ENCODE results near the gene KCNQ5.
"Not testable (repeated sequence)": the region's sequence is repeated elsewhere in the genome, so short reads cannot be mapped to it uniquely, and the experiment has no call there.

Gene KCNQ5

DNA sequence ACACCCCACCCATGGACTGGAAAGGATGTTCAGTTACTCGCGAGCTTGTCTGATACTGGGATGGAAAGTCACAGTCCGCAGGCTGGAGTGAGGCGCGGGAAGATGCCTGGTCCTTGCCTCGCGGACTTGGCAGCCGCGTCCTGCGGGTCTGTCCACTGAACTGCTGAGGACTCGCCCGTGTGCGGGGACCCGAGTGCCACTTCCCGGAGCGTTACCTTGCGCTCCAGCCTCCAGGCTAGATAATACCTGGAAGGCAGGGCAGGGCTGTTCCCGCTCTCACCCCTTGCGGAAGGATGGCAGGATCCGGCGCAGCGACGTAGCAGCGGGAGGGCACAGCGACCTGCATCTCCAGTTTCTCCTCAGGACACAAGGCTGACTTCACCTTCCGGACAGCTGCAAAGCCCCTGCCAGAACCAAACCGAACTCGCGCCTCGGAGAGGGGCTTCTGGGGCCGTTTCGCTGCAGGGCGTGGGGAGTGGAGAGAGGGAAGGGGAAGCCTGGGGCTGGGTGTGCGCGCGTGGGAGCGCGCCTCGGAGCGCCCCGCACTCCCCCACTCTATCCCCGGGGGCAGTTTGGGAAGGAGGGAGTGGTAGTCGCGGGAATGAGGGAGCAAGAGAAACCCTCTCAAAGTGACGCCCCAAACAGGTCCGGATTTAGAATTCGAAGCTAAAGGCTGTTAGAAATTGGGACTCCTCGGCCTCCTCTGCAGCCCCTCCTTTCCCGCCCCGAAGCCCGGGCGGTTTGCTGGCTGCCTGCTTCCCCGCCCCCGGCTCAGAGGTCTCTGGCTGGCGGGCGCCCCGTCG lies at the start of gene KCNQ5:
Gene KCNQ5, plus strand, starts transcription at position 774 of the 803 bp plus-strand sequence.
- peak in 3 of 4 experiments; percentile 16 to 32 (median 25) for DNase-seq (ENCODE audit: low read depth in 4 of 4, low spot score in 1 of 4)

DNA sequence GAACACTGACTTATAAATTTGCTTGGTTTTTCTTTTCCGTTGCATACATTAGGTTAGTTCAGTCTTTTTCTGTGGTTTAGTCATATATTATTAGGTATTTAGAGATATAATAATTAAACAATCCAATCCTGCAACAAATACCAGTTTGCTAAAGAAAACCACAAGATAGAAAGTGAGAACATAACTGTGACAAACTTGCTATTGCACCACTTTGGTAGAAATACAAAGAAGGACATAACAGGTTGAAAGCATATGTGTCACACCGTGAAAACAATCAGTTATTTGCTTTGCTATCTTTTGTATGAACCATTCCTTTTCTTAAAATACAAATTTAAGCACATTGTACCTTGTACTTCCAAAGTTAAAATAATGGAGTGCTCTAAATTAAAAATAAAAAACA lies 42.0 kb upstream of the KCNQ5 start:
- no peak for DNase-seq (ENCODE audit: low read depth in 4 of 4, low spot score in 1 of 4)

DNA sequence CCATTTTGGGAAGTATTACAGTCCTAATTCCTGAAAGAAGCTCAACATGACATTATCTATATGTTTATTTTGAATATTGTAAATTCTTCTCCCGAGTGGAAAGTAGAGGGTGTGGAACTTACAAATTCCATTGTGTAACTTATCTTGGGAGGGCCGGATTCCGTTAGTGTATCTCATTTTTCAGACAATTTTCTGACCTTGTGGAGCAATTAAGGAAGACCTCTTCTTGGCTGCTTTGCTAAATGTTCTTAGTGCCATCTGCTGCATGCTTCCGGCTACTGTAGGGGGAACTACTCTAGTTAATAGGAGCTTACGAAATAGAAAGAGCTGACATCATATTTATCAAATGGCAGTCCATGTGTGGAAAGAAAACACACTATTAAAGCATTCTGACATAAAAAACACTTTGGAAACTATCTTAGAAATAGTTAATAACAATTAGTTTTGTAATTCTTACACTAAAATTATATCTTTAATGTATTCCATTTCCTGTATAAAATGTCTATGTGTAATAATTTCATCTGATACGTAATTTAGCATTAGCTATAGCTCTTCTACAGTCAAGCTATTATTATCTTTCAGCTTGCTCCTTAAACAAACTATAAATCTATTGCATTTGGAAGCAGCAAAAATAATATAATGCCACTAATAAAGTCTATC lies 41.5 kb upstream of the KCNQ5 start:
- no peak for DNase-seq (ENCODE audit: low read depth in 4 of 4, low spot score in 1 of 4)

DNA sequence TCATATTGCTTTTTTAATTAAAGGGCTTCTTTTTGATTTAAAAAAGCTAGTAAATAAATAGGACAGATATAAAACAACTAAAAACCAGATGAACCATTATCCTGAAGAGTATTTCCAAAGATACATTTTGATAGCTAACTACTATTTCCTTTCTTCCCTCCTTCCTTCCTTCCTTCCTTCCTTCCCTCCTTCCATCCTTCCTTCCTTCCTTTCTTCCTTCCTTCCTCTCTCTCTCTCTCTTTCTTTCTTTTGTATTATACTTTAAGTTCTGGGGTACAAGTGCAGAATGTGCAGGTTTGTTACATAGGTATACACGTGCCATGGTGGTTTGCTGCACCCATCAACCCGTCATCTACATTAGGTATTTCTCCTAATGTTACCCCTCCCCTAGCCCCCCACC lies 40.9 kb upstream of the KCNQ5 start:
- DNase-seq (ENCODE audit: low read depth in 4 of 4, low spot score in 1 of 4): not testable (repeated sequence)

DNA sequence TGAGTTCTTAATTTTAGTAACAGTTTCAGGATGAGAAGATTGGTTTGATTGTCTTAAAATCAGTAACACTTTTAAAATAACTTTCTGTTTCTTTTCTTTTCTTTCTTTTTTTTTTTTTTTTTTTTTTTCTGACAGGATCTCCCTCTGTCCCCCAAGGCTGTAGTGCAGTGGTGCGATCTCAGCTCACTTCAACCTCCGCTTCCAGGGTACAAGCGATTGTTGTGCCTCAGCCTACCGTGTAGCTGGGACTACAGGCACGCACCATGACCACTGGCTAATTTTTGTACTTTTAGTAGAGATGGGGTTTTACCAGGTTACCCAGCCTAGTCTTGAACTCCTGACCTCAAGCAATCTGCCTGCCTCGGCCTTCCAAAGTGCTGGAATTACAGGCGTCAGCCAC lies 33.7 kb upstream of the KCNQ5 start:
- no peak for DNase-seq (ENCODE audit: low read depth in 4 of 4, low spot score in 1 of 4)

DNA sequence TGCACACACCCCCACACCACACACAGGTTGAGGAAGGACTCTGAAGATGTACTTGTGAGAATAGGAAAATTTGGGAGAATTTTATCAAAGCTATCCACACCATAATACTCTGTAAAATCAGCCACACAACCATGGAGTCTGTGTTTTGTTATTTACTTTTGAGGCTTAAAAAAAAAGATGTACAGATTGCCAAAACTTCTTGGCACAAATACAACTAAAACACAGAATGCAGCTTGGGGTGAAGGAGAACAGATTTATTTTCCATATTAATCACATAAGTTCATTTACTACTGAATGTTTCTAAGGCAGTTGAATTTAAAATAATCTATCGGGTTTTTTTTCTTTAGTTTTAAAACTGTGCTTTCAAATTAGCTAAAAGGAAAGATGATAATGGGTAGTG lies 32.8 kb upstream of the KCNQ5 start:
- DNase-seq (ENCODE audit: low read depth in 4 of 4, low spot score in 1 of 4): no peak

DNA sequence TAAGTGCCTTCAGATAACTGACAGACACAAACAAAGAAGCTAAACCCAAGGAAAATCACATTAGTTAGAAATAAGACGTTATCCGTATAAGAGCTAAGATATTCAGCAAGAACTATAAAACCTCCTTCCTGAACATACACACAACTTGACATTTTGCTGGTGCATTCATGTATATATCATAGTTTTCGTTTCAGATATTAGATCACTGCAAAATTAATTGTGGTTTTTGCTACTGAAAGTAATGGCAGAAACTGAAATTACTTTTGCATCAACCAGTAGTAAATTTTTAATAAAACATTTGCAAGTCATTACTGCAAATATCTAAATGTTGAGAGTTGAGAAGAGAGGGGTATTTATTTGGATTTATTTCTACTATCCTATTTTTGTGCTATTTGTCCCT lies 26.1 kb upstream of the KCNQ5 start:
- no peak for DNase-seq (ENCODE audit: low read depth in 4 of 4, low spot score in 1 of 4)

DNA sequence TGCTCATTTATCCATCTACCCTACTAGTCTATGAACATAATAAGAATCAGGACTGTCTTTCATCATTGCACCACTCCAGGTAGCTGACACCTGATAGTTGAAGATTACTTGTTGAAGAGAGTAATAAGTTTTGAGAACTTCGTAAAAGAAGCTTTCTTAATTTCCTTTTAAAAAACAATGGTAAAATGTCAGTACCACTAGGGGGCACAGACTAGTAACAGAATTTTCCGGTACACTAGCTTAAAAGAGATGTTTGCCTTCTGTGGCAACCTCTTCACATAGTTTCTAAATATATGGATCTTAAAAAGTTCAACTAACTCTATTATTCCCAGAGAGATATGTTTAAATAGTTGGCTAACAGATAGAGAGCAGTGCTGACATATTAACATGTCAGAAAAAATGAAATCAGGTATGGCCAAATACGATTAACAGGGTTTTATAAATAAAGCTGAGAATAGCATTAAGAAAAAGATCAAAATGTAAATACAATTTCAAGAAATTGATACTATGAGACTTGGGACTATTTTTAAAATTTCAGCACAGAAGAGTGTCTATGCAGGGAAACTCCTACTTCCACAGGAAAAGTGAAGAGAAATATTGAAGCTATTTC lies 5.4 kb upstream of the KCNQ5 start:
- DNase-seq (ENCODE audit: low read depth in 4 of 4, low spot score in 1 of 4): no peak

DNA sequence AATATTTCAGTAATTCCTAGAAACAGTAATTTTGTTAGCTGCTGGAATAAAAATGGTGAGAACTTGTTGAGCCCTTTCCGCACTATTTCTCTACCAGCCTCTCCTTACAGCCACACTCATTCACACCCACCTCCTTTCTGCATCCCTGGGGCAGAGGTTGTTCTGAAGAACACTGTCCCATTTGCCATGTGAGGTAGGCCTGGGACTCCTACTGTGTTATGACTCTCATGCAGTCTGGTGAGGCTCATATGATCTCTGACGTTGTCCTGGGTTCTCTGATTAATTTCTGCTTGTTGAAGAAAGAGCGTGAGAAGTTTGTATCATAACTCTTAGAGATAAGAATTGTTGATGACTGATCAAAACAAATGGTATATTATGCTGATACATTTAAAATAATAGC lies 4.1 kb upstream of the KCNQ5 start:
- DNase-seq (ENCODE audit: low read depth in 4 of 4, low spot score in 1 of 4): no peak

DNA sequence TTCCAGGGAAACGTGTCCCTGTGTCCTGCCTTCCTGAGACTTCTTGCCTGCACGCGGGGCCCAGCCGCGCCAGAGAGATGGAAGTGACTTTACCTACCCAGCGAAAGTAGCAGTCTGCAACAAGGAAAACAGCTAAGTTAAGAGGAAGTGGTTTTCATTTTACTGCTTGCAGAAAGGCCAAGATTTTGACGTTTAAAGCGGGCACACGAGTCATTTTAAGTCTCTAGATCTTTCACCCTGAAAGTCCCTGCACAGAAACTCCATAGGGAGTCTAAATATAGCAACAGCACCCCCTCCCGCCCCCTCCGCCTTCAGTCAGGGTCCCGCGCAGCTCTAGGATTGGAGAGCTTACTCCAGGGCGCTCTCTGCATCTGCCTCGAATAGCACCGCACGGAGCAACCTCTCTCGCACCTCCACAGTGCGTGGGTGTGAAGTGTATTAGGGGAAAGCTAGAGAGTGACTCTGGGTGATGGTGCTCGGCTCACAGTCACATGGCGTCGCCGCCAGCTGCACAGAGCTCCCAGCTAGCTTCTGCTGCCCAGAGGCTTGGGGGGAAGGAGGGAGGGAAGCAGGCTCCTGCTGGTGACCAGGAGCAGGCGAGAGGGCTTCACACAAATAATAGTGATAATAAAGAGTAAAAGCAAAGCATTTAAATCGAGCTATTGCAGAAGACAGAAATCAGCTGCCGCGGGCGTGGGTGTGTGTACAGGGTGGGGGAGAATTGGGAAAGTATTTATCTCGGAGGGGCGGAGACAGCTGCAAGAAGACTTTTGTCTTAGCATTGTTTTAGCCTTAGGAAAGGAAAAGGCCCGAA lies 1.8 kb upstream of the KCNQ5 start:
- peak; percentile 46 to 77 (median 70) for DNase-seq (ENCODE audit: low read depth in 4 of 4, low spot score in 1 of 4)

DNA sequence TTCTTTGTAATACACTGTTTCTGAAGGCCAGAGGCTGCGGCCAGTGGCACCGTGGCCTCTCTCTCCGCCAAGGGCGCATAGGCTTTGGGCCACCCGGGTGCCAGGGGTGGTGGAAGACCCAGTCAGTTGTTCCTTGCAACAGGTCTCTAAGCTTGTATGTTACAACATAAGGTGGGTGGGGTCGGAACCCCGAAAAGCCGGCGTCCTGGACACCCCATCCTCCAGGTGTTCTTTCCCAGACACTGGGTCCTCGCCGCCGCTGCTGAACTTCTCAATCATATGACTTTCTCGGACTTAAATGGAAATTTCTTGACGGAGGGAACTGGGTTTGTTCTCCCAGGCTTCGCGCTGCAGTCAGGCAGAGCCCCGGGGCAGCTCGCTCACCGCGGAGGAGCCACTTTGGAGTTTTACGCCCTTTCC lies 983 bp upstream of the KCNQ5 start:
- peak in 1 of 4 experiments; percentile 7 for DNase-seq (ENCODE audit: low read depth in 4 of 4, low spot score in 1 of 4)

DNA sequence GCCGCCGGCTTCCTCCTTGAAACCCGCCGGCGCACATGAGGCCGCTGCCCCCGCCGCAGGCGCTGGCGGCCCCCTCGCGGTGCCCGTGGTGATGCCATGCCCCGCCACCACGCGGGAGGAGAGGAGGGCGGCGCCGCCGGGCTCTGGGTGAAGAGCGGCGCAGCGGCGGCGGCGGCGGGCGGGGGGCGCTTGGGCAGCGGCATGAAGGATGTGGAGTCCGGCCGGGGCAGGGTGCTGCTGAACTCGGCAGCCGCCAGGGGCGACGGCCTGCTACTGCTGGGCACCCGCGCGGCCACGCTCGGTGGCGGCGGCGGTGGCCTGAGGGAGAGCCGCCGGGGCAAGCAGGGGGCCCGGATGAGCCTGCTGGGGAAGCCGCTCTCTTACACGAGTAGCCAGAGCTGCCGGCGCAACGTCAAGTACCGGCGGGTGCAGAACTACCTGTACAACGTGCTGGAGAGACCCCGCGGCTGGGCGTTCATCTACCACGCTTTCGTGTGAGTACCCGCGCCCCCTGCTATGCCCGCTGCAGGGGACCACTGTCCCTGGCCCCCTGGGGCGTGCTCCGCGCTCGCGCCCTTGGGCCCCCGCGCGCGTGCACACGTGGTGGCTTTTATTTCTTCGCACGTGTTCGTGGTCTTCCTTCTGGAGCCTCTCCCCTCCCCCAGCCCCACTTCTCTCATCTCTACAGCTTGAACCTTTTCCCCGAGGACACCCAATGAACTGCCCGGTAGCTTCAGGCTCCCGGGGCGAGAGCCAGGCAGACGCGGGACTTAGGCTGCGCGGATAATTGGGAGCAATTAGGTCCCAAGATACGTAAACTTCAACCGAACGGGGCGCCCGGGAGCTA lies 453 bp downstream of the KCNQ5 start:
- DNase-seq (ENCODE audit: low read depth in 4 of 4, low spot score in 1 of 4): peak; percentile 16 to 38 (median 32)

DNA sequence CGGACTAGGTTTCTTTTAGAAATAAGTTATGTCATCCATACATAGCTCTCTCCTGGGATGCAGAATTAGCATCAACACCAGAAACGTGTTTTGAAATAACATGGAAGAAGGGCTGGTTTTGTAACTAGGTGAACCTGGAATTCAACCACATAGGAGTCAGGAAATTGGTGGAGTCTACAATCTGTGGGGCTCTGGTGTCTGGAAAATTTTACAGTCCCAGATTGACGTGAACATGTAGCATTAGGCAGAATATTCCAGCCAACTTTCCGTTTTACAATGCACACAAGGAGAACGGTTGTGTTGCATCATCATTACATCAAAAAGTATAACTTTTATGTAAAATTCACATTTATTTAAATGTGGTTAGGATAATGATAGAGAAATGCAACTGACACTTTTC lies 1.9 kb downstream of the KCNQ5 start:
- no peak for DNase-seq (ENCODE audit: low read depth in 4 of 4, low spot score in 1 of 4)

DNA sequence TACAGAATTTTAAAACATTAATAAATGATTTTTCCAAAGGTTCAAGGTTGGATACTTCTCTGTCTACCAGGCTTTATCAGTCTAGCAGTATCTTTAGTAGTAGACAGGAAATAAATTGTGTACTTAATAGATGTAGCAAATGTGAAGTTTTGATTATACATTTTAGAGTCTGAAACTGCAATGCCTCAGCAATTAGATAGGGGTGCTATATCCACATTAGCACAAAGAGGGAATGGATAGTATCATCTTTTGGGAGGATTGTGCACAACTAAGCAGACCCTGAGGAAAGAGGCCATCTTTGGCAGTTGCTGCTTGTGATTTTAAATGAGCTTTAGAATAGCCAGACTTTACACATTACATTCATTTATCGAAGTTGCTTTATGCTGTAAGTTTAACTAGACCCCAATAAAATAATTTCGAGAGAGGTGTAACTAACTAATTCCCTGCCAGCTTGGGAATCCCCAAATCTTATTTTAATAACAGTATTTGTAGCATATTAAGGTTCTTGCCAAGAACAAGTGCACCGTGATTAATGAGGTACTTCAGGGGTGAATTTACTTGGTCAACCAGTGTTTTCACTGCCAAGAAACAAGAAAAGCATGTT lies 2.8 kb downstream of the KCNQ5 start:
- DNase-seq (ENCODE audit: low read depth in 4 of 4, low spot score in 1 of 4): no peak

DNA sequence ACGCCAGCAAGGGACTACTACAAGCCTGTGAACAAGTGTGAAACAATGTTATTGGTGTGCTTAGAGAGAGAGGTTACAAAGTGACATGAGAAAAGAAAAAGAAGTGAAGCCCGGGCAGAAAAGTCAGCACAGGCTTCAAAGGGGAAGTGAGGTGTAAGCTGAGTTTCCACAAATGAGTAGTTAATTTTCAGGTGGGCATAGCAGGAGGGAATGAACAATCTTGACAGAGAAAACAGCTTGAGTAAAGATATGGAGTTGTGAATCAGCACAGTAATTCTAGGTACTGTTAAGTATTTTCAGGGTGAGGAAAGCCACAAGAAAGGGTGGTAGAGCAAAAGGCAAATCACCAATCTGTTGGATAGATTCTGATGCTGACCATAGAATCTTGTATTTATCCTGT lies 4.3 kb downstream of the KCNQ5 start:
- no peak for DNase-seq (ENCODE audit: low read depth in 4 of 4, low spot score in 1 of 4)

DNA sequence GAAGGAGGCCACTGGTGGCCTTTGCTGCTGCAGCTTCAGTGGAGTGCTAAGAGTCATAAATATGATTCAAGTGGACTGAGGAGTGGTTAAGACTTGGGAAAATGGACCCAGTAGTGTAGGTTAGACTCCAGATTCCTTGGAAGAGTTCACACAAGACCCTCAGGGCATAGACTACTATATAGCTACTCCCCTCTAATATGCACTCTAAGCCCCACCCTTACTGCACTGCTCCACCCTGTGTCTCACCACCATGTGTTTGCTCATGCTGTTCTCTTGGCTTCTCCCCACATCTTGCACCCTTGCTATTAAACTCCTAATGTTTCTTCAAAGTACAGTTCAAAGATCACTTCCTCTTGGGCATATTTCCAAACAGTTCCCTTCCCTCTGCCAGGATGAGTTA lies 5.7 kb downstream of the KCNQ5 start:
- no peak for DNase-seq (ENCODE audit: low read depth in 4 of 4, low spot score in 1 of 4)

DNA sequence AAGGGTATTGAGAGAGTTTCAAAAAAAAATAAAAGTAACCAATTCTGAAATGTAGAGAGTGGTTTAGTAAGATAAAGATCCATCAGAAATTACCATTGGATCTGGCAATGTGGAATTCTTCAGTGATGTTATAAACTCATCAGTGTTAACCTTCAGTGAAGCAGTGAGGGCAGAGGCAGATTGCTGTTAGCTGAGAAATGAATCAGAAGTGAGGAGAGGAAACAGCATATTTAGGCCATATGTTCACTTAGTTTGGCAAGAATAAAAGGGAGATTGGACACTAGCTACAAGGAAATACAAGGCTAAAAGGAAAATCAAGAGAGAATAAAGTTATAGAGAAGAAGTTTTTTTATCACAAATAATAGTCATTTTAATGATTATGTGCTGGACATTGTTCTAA lies 9.6 kb downstream of the KCNQ5 start:
- no peak for DNase-seq (ENCODE audit: low read depth in 4 of 4, low spot score in 1 of 4)

DNA sequence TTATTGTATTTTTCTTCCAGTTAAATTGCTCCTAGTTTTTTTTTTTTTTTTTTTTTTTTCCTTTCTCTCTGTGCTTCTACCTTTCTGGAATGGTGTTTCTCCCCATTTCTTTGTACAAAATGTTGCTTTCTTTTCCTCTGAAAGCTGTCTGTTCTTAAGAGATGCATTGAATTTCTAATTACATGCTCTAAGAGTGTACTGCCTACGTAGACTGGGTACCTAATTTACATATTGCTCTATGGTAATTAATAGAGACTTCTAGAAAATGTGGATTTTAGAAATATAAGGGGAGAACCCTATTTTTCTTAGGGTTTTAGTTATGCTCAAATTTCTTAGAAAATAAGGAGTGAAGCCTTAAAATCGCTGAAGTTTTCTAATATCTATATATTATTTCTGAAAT lies 13.8 kb downstream of the KCNQ5 start:
- DNase-seq (ENCODE audit: low read depth in 4 of 4, low spot score in 1 of 4): no peak

DNA sequence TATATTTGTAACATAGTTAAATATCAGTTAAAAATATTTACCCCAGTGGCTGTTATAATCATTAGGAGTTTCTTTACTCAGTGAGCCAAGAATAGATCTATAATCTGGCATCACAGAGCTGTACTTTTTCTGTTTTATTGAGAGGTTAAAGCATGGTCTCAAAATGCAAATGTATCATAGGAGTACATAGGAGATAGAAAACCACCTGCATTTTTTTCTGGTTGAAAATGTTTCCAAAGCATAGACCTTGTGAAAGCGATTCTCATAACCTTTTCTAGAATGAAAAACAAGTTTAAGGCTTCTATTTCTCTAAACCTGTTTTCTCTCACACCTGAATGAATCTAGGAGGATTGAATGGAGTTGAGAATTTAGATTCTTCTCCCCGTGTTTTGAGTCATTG lies 14.4 kb downstream of the KCNQ5 start:
- DNase-seq (ENCODE audit: low read depth in 4 of 4, low spot score in 1 of 4): no peak

DNA sequence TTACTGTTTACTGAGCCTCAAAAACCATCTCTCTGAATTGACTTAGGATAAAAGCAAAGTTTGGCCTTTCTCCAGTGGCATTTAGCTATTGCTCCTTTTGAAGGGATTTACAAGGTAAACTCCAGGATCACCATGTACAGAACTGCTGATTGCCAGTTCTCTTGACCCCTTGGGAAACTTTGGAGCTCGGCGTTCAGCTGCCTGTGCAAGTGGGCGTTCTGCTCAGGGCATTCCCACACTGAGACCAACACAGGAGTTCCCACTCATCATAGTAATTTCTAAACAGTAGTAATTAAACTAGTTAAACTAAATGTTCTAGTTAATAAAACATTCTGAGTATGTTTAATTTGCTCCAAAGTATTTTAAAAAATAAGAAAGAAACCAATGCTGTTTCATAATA lies 14.9 kb downstream of the KCNQ5 start:
- no peak for DNase-seq (ENCODE audit: low read depth in 4 of 4, low spot score in 1 of 4)
